Measurements from ENCODE around the gene PIP. TPM values are rescaled to one million over a fixed set of nuclear protein-coding genes. Genes with fewer than 3 reads are reported as not detected.
"Not testable (repeated sequence)": the region's sequence is repeated elsewhere in the genome, so short reads cannot be mapped to it uniquely, and the experiment has no call there.

Gene PIP
- total RNA-seq (1 to 10 TPM in 1 of 2 donors, not detected in 1; 6.9 TPM), polyA plus RNA-seq (ENCODE audit: insufficient read length in 6 of 6) (not detected)
- long read RNA-seq, donor 1: 0 reads
- long read RNA-seq, donor 2: 0 reads
- long read RNA-seq, donor 3: 0 reads
- long read RNA-seq, donor 4: 0 reads
- long read RNA-seq, donor 5: 0 reads
- long read RNA-seq, donor 6: 0 reads
- long read RNA-seq, donor 7: 0 reads
- long read RNA-seq, donor 8: 0 reads
- long read RNA-seq, donor 9: 0 reads
- long read RNA-seq, donor 10, partial matches to known transcripts: 0 of 2 reads
- long read RNA-seq, donor 10, other reads (novel, unspliced or antisense): 0 of 2 reads
- long read RNA-seq, donor 11: 0 reads
- long read RNA-seq, donor 12: 0 reads

DNA sequence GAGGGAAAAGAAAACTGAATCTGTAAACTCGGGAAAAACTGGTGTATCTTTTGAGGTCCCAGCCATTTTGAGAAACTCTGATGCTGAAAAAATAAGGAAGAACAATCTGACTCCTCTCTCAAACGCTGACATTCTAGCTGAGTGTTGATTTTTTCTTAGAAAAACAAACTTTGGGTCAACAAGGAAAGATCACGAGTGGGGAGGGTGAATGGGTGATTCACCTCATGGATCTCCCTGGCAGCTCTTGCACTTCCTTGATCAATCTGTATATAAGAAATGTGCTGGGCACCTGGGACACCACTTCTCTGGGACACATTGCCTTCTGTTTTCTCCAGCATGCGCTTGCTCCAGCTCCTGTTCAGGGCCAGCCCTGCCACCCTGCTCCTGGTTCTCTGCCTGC lies at the start of gene PIP:
Gene PIP (plus strand): TSS at position 297 of the 400 bp plus-strand sequence. CDS start 40 bp downstream, at position 337.
- Histone ChIP-seq H3K36me3 (no peaks in the 10 kb centered on the region), H3K27me3 (peaks cover 0 to 13% of the 10 kb centered on the region in 2 donors), H3K4me3 (no peak within 1 kb of the TSS), H3K4me1 (no peaks in the 10 kb centered on the region), H3K27ac (no peak within 1 kb of the TSS), H3K9me3 (no peaks in the 10 kb centered on the region)
- intact Hi-C loops (cut with DNase I): no loop called here
- ATAC-seq (no peak), DNase-seq (no peak)
- TF ChIP-seq, protein P1, sequence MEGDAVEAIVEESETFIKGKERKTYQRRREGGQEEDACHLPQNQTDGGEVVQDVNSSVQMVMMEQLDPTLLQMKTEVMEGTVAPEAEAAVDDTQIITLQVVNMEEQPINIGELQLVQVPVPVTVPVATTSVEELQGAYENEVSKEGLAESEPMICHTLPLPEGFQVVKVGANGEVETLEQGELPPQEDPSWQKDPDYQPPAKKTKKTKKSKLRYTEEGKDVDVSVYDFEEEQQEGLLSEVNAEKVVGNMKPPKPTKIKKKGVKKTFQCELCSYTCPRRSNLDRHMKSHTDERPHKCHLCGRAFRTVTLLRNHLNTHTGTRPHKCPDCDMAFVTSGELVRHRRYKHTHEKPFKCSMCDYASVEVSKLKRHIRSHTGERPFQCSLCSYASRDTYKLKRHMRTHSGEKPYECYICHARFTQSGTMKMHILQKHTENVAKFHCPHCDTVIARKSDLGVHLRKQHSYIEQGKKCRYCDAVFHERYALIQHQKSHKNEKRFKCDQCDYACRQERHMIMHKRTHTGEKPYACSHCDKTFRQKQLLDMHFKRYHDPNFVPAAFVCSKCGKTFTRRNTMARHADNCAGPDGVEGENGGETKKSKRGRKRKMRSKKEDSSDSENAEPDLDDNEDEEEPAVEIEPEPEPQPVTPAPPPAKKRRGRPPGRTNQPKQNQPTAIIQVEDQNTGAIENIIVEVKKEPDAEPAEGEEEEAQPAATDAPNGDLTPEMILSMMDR (IDR thresholded peaks at IDR 0.05): no peak

DNA sequence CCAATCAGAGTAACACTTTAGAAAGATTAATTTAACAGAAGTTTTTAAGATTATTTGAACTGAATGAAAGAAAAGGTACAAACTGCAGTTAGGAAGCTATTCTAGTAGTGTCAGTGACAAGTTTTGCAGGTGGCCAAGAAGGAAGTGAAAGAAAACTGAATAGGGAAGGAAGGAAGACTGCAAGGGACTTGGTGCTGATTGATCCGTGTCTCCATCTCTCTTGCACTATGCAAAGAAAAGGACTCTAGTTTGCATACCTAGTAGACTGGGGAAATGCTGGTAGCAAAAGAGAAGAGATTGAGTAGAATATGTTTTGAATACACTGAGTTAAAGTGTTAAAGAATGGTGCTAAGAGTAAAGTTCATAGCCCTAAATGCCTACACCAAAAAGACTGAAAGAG lies 46.8 kb upstream of the PIP start:
- H3K27me3 ChIP-seq: no peaks in the 10 kb centered on the region
- no peaks in the 10 kb centered on the region for H3K36me3 ChIP-seq
- intact Hi-C loops (cut with DNase I): no loop called here
- TF ChIP-seq, protein P1 (IDR thresholded peaks at IDR 0.05): no peak
- no peaks in the 10 kb centered on the region for H3K4me1 ChIP-seq
- ATAC-seq (no peak), DNase-seq (no peak)
- peaks cover 0 to 21% of the 10 kb centered on the region in 2 donors for H3K9me3 ChIP-seq
- no peak overlapping the region for H3K4me3 ChIP-seq
- H3K27ac ChIP-seq: no peak overlapping the region

DNA sequence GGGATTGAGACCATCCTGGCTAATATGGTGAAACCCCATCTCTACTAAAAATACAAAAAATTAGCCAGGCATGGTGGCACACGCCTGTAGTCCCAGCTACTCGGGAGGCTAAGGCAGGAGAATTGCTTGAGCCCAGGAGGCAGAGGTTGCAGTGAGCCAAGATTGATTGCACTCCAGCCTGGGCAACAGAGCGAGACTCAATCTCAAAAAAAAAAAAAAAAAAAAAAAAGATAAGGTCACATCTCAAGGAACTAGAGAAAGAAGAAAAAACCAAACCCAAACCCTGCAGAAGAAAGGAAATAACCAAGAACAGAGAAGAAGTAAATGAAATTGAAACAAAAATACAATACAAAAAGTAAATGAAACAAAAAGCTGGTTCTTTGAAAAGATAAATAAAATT lies 46.3 kb upstream of the PIP start:
- ATAC-seq; intact Hi-C loops (cut with DNase I); H3K27me3 ChIP-seq: not testable (repeated sequence)

GRCh38 chr7:143088549-143089231 lies 43.2 kb upstream of the PIP start:
- intact Hi-C loops (cut with DNase I); H3K4me3 ChIP-seq; ATAC-seq; H3K4me1 ChIP-seq; H3K27me3 ChIP-seq; H3K36me3 ChIP-seq; H3K27ac ChIP-seq: not testable (repeated sequence)
- H3K9me3 ChIP-seq: peaks cover 0 to 14% of the 10 kb centered on the region in 2 donors
- DNase-seq: peak in 1 of 4 donors; percentile 41

More for the DNA sequence above, 46.3 kb upstream of the PIP start:
- DNase-seq, H3K36me3 ChIP-seq, H3K4me3 ChIP-seq, H3K27ac ChIP-seq, H3K4me1 ChIP-seq: not testable (repeated sequence)
- H3K9me3 ChIP-seq: peaks cover 0 to 21% of the 10 kb centered on the region in 2 donors

GRCh38 chr7:143096146-143096545 lies 35.7 kb upstream of the PIP start:
- Histone ChIP-seq H3K27me3 (no peaks in the 10 kb centered on the region), H3K36me3 (no peaks in the 10 kb centered on the region), H3K4me3 (no peak overlapping the region), H3K27ac (no peak overlapping the region), H3K9me3 (peaks cover 0 to 32% of the 10 kb centered on the region in 2 donors), H3K4me1 (no peaks in the 10 kb centered on the region)
- ATAC-seq (no peak), DNase-seq (no peak)
- intact Hi-C loops (cut with DNase I): no loop called here
- TF ChIP-seq, protein P1 (IDR thresholded peaks at IDR 0.05): no peak

- H3K36me3 ChIP-seq; intact Hi-C loops (cut with DNase I); H3K27me3 ChIP-seq; DNase-seq; H3K4me3 ChIP-seq; ATAC-seq; H3K27ac ChIP-seq; H3K4me1 ChIP-seq: not testable (repeated sequence)
- H3K9me3 ChIP-seq: peaks cover 0 to 38% of the 10 kb centered on the region in 2 donors
These were observed 32.3 kb upstream of the PIP start for GRCh38 chr7:143099579-143099978.
